ENCODE data around the gene HOXA3.
A peak's percentile ranks its signal among the peaks of the same experiment; 100 is the strongest.

HOXA3 gene

DNA sequence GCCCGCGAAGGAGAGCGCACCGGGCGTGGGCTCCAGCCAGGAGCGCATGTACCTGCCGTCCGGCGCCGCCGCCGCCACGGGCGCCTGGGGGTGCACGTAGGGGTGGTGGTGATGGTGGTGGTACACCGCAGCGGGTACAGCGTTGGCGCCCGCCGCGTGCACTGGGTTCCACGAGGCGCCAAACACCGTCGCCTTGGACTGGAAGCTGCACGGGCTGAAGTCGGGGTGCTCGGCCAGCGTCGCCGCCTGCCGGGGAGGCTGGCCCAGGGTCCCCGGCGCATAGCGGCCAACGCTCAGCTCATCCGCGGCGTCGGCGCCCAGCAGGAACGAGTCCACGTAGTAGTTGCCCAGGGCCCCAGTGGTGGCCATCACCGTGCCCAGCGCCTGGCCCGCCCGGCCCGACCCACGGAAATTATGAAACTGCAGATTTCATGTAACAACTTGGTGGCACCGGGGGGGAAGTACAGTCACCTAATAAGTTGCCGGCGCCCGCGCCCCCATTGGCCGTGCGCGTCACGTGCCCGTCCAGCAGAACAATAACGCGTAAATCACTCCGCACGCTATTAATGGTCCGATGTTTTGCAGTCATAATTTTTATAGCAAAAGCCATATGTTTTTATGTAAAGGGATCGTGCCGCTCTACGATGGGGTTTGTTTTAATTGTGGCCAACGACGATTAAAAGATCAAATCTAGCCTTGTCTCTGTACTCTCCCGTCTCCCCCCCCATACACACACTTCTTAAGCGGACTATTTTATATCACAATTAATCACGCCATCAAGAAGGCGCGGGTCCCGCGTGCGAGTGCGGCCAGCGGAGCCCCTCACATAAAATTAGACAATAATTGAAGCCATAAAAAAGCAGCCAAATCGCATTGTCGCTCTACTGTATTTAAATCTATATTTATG is 13.0 kb upstream of the HOXA3 start, which contains the start of gene HOXA9:
HOXA9 (minus strand) TSS at position 449 of the 907 bp plus-strand sequence; CDS start at position 369, 80 bp downstream.
- DNase-seq = no peak

DNA sequence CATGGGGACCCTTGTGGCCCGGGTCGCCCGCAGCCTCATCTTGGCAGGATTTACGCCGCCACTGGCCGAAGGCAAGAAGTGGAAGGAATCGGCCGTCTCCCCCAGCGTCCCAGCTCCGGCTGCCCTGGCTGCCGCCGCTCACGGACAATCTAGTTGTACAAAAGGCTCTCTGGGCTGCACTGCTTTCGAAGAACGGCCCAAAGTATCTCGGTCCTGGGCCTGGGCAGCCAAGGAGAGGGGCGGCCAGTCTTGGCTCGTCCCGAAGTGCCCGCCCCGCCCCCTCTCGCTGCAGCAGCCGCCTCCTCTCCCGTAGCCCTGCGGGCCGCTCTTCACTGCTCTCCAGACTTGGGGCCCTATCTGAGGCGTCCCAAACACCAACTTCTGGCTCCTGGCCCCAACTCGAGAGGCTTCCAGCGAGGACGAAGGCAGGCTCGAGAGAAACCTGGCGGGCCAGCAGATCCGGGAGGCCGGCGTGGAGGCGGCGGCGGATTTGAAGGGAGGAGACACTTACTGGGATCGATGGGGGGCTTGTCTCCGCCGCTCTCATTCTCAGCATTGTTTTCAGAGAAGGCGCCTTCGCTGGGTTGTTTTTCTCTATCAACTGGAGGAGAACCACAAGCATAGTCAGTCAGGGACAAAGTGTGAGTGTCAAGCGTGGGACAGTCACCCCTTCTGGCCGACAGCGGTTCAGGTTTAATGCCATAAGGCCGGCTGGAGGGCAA is 12.1 kb upstream of the HOXA3 start:
- no peak for DNase-seq

DNA sequence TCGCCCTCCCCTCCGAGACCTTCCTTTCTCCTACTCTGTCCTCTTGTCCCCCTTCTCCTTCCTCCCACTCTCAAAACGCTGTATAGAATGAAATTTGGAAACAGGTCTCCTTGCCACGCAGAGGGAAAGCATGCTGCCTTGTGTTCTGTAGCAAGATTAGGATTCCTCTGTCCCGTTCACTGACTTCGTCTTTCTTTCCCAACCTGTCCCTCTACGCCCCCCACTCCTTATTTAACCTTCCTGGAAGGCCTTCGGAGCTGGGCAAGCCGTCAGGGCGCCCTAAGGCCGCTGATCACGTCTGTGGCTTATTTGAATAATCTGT is 11.6 kb upstream of the HOXA3 start:
- no peak for DNase-seq

DNA sequence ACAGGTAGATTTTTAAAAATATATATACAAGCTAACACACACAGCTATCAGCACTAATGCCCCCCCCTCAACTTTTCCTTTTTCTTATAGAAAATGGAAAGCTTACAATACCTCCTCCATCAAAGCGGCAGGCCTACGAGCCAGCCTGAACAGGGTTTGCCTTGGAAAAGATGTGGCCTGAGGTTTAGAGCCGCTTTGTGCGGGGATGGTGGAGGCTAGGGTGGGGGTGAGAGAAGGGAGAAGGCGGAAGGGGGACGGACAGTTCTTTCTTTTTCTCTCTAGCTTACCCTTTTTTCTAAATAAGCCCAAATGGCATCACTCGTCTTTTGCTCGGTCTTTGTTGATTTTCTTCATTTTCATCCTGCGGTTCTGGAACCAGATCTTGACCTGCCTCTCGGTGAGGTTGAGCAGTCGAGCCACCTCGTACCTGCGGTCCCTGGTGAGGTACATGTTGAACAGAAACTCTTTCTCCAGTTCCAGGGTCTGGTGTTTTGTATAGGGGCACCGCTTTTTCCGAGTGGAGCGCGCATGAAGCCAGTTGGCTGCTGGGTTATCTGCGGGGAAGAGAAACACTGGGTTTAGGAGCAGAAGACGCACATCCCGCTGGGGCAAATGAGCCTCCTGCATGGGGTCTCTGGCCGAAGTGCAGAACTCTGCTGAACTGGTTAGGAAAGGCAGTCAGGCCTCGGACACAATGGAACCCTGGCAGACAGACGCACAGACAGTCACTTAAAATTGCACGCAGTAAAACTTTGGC is 11.1 kb upstream of the HOXA3 start:
- no peak for DNase-seq

DNA sequence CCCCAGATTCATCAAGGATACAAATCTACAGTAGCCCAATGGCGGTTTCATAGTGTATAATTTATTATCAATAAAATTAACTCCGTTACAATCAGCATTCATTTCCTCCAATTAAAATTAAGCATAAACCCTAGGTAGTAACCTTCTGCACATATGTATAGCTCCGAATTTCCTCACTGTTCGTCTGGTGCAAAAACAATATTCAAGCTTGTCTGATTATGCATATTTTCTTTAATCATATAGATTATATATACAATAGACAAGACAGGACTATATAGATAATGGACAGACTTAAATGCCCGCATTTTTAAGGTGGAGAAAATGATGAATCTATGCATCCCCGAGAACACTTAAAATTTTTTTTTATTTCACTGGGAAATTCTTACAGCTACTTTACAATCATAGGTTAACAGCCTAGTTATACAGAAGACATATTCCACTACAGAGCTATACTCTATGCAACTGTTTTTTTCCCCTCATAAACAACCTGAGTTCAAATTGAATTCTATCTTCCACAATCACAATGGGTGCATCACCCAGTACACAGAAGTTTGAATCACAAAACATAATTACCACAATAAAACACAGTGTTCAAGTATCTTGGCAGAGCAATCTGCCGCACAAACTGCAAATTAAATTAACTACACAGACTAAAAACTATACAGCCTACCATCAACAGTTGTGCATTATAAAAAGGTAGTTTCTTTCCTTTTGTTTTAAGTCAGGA is 10.3 kb upstream of the HOXA3 start:
- no peak for DNase-seq

DNA sequence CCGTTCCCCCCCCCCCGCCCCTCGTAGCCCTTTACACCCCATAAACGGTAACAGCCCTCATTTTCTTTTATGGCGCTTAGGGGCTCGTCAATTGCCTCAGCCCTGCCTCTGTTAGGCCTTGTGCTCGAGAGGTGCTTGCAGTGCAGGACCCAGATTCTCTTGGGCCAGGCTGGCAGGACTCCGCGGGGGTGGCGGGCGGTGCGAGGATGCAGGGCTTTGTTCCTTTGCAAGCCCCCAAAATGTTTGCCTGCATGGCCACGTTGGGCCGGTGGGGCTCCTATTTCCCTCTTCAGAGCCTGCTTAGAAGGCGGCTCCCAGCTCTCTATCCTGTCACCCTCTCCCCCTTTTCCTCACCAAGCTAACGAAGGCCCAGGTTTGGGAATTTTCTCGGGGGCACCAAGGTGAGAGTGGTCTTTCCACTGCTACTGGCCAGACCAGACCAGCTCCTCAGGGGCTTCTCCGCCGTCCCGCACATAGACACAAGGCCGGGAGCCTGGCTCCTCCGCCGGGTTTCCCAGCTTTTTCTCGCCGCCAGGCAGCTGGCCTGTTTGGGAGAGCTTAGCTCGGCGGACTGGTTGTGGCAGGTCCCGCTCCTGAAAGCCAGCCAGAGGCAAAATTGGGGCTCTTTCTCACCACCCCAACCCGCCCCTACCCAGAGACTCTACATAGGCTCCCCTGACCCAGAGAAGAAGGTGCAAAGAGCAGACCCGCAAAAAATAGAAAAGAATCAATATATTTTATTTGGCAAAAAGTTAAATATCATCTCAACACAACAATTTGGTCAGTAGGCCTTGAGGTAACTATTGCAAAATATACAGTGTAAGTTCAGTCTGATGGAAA is 9.6 kb upstream of the HOXA3 start:
- no peak for DNase-seq

DNA sequence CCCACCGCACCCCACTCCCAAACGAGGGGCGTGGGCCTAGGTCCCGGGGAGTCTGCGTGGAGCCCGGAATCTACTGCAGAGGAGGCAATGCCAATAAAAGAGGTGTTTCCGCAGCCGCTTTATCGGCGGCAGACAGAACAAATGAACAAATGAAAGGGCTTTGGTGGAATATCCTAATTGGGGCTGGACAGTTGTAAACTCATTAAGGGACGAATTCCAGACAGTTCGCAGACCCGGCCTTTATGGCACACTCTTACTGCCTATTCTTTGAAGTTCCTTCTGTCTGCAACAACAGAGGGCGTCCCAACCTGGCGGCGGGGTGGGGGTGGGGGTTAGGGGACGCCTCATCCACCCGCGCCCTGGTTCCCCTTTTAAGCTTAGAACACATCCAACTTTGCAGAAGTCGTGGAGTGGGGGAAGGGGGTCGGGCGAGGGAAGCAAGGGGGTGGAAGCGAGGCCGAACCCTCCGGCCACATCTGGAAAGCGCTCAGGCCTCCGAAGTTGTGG is 8.9 kb upstream of the HOXA3 start:
- no peak for DNase-seq

DNA sequence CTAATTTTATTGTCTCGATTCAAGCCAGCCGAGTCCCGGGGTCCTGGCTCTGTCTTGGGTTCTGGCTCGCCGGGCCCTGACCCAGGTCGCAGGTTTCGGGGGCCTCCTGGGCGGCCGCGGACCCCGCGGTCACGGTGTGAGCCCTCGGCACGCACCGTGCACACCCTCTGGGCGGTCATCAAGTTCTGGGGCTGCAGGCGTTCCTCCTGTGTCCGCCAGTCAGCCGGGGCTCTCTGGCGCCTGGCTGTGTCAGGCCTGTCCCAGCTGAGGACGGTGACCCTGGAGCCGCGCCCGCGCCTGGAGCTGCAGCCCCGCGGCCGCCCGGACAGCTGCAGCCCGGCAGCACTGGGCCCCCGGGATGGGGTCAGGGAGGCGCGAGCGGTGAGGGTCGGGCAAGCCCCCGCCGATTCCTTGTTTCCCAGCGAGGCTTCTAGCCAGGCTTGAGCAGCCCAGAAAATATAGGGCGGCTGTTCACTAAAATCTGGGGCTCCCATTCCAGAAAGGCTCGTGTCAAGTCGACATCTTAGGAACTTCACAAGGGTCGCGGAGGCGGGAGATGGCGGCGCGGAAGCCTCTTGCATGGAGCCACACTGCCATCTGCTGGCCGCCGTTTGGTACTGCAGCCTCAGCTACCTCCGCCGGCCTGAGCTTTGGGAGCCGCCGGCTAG is 8.3 kb upstream of the HOXA3 start:
- peak; percentile 82 to 85 for DNase-seq

DNA sequence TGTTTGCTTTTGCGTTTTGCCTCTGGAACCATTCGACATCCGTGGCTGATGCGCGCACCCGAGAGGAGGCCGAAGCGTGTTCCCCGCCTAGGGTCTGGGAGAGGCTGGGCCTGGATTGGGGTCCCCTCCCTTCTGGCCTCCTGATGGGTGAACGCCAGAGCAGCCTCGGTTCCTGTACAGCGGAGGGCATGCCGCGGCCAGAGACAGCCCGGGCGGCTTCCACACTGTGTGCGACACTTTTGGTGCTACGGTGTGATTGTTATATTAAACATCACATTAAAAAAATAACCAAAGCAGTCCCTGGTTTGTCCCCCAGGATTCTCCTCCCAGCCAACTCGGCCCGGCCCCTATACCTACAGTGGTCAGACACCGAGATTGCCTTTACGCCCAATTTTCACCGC is 7.8 kb upstream of the HOXA3 start:
- no peak for DNase-seq

DNA sequence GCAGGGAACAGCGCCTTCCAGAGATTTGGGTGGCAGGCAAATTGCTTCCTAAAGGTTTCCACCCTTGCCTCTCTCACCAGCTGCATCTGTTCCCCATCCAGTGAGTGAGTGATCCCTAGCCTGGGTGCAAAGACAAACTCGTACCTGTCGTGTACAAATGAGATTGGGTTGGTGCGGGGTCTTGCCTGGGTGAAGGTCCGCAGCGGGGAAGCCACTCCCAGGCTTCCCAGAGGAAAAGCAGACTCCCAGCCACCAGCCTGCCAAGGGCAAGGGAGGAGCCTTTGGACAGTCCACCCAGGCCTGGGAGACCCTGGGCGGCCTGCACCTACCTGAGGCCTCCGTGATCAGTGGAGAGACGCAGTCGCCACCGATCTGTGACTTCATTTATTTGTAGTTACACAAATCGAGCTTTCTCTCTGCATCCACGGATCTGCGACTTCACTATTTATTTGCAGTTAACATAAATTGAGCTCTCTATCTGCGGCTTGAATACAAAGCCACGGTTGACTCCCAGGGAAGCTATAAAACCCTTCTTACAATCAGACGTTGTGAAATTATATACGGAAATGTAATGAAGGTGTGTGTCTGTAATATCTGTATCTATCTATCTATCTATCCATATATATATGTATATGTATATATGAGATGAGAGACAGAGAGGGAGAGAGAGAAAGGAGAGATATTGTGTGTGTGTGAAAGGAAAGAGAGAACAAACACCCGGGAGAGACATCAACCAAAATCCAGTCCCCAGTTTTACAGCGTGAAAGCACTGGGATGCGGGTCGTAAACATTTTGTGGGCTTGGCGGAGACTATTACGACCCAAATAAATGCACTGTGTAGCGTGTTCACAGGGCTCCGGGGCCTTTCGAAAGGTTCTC is 7.1 kb upstream of the HOXA3 start:
- DNase-seq = no peak

DNA sequence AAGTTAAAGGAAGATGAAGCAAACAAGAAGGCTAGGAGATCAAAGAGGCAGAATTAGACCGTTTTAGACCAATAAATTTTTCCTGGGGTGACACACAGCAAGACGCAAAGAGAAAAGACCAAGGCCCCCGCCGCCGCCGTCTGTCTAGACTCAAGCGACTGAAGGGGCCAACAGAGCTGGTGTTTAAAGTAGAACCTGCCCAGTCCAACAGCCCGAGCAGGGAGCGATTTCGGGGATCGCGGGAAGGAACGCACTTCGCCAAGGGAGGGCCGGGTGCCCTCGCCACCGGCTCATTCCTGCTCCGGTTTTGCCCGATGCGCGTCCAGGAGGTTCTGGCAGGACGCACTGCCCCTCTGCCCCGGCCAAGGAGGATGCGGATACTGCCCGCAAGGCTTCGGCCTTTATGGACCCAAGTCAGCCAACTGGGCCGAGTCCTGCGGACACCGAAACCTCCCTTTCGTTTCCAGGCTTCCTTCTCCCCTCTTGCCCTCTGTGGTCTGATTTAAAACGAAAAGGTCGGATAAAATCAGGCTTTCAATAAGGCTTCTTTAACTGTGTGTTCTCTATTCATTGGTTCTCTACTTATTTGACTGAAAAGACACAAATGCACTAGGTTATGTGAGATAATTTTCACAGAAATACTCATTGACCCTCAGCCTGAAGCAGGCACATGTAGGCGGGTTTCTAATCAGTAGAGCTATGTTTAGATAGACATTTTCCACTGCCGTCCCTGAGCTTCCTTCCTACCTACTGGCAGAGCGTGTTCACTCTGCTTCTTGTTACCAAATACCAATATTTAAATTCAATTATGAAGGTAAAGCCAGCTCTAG is 6.3 kb upstream of the HOXA3 start:
- no peak for DNase-seq

DNA sequence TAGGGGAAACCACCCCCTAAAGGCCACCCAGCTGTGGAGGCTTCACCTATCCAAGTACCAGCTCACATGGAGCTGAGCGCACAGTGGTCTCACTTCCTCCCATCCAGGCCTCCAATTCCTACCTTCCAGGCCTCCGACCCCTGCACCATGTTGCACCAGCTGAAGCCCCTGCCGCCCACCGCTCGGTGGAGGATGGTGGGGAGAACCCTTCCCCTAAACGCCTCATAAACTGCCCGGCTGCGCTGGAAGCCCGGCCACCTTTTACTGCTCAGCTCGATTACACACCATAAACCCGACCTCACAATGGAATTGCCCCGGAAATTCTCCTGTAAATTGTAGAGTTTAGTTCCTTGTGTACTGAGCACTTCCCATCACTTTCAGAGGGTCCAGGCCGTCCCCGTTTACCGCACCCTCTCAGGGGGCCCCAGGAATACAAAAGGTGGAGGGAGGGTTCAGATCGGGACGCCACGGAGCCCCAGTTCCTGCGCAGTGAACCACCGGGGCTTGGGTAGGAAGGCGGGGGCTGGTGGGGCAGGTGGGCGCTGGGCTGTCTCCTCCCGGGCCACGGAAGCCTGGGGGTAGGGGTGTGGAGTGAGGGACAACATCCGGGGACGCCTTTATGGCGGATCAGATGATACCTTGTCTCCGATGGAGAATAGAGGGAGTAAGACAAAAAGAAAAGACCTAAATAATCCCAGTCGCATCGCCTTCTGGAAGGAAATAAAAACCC is 5.5 kb upstream of the HOXA3 start:
- no peak for DNase-seq

DNA sequence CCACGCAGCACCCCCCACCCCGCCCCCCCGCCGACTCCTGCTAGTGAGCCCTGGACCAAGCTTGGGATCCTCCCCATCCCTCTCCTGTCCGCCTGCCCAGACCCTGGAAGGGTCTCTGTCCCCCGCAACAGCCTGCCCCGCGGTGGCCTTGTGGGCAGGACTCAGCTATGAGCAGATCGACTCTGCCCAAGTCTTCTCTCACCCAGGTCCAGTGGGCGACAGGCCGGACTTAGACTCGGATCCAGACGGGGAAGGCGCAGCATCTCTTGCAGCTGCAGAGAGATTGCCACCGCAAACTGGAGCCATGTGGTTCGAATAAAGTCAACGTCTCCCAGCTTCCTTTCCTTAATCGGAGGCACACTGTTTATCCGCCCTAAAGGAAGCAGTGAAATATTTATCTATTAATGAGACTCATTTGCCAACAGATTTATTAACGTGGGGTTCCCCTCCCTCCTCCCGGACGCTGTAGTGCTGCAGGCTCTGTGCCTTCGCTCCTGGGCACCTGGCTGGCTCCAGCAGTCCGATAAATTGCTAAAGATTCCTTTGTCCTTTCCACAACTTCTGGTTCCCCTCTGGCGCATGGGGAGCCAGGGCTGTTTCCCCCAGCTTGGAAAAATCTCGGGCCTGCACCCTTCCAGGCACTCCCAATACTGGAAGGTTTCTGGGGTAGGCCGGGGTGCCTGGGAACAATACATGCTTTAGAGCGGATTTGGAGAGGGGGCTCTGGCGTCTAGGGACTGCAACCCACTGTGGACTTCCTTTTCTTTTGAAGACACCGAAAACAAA is 4.7 kb upstream of the HOXA3 start:
- no peak for DNase-seq

DNA sequence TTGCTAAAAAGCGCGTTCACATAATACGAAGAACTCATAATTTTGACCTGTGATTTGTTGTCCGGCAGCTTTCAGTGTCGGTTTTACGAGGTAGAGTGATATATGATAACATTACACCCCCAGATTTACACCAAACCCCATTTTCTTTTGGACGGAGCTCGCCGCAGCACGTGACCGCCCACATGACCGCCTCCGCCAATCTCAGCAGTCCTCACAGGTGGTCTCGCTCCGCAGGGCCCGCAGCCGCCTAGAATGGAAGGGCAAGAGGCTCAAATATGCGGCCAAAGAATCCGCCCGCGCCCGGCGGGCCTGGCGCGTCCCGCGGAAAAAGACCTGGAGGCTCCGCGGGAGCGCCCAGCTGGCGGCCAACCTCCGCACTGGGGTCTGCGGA is 4.1 kb upstream of the HOXA3 start, which contains the start of gene HOXA7:
HOXA7 (minus strand) TSS at position 168 of the 391 bp plus-strand sequence; CDS start at position 38, 130 bp downstream.
- DNase-seq = peak; percentile 23 to 68

DNA sequence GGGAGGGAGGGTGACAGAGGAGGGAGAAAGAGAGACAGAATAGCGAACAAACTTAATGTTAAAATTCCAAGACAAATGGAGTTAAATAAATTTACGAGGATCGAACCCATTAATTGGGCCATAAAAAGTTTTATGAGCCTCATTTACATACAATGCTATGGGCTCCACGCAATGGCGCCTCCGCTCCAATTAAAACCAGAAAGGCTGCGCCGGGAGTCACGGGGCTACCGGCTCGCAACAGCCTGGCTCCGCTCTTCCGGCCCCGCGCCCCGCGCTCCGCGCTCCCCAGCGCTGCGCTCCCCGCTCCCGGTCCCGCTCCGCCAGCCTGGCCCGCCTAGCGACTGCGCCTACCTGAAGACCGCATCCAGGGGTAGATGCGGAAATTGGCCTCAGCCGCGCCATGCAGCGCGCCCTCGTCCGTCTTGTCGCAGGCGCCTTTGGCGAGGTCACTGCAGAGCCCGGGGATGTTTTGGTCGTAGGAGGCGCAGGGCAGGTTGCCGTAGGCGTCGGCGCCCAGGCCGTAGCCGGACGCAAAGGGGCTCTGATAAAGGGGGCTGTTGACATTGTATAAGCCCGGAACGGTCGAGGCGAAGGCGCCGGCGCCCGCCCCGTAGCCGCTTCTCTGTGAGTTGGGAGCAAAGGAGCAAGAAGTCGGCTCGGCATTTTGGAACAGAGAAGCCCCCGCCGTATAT is 3.6 kb upstream of the HOXA3 start:
- no peak for DNase-seq

DNA sequence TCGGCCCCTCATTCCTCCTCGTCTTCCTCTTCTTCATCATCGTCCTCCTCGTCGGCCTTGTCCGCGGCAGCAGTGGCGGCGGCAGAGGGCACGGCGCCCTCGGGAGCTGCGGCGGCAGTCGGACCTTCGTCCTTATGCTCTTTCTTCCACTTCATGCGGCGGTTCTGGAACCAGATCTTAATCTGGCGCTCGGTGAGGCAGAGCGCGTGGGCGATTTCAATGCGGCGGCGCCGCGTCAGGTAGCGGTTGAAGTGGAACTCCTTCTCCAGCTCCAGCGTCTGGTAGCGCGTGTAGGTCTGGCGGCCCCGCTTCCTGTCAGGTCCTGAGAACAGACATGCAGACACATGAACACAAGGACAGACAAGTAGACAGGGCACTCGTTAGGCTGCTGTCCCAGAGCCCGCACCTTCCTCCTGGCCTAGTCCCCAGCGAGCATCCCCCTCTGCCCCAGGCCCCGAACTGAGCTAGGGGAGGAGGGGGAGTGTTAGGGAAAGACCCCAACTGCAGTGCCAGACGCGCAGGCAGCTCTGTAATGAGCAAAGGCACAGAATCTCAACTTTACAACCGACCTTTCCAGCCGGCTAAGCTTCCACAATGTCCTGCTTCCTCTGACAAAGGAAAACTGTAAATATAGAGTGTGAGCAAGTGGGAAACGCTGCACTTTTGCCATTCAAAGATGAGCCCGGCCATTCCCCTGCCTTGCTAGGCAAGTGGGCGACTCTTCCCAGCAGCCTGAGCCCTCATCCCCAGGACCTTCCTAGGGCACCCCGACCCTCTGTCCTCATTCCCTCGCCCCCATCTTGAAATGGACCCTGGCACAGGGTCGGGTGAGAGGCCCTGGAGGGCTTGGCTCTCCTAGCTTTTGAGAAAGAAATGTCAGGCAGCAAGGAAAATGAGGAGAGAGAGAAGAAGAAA is 2.8 kb upstream of the HOXA3 start:
- no peak for DNase-seq

All from NCI-H2081 (cell line).